Measurements from ENCODE around the gene TUG1.

Gene TUG1

GRCh38 chr22:30947173-30947815 lies 21.8 kb upstream of the TUG1 start:
- TF ChIP-seq EGR1 (IDR thresholded peaks at IDR 0.05) (no peak), FOXM1 (IDR thresholded peaks at IDR 0.05; ENCODE audit: borderline replicate concordance, low read depth) (no peak), TAF1 (IDR thresholded peaks at IDR 0.05; ENCODE audit: low read depth) (no peak), TEAD4 (IDR thresholded peaks at IDR 0.05) (no peak), RAD21 (IDR thresholded peaks at IDR 0.05; ENCODE audit: low read depth) (no peak), YY1 (IDR thresholded peaks at IDR 0.05; ENCODE audit: low read depth) (no peak), USF1 (IDR thresholded peaks at IDR 0.05) (no peak), NFIC (IDR thresholded peaks at IDR 0.05) (no peak), CREB1 (IDR thresholded peaks at IDR 0.05; ENCODE audit: low read depth) (no peak), CEBPB (IDR thresholded peaks at IDR 0.05) (no peak), MAX (IDR thresholded peaks at IDR 0.05) (no peak), TCF12 (IDR thresholded peaks at IDR 0.05; ENCODE audit: low read depth) (no peak), EP300 (IDR thresholded peaks at IDR 0.05; ENCODE audit: borderline replicate concordance) (no peak), ZBTB7A (IDR thresholded peaks at IDR 0.05; ENCODE audit: low read depth) (no peak)
- TF ChIP-seq, protein P1, sequence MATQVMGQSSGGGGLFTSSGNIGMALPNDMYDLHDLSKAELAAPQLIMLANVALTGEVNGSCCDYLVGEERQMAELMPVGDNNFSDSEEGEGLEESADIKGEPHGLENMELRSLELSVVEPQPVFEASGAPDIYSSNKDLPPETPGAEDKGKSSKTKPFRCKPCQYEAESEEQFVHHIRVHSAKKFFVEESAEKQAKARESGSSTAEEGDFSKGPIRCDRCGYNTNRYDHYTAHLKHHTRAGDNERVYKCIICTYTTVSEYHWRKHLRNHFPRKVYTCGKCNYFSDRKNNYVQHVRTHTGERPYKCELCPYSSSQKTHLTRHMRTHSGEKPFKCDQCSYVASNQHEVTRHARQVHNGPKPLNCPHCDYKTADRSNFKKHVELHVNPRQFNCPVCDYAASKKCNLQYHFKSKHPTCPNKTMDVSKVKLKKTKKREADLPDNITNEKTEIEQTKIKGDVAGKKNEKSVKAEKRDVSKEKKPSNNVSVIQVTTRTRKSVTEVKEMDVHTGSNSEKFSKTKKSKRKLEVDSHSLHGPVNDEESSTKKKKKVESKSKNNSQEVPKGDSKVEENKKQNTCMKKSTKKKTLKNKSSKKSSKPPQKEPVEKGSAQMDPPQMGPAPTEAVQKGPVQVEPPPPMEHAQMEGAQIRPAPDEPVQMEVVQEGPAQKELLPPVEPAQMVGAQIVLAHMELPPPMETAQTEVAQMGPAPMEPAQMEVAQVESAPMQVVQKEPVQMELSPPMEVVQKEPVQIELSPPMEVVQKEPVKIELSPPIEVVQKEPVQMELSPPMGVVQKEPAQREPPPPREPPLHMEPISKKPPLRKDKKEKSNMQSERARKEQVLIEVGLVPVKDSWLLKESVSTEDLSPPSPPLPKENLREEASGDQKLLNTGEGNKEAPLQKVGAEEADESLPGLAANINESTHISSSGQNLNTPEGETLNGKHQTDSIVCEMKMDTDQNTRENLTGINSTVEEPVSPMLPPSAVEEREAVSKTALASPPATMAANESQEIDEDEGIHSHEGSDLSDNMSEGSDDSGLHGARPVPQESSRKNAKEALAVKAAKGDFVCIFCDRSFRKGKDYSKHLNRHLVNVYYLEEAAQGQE (IDR thresholded peaks at IDR 0.05; ENCODE audit: low read depth) = no peak

GRCh38 chr22:30947816-30948454 lies 21.1 kb upstream of the TUG1 start:
- TF ChIP-seq RAD21 (IDR thresholded peaks at IDR 0.05; ENCODE audit: low read depth) (peak; percentile 49), MAX (IDR thresholded peaks at IDR 0.05) (no peak), USF1 (IDR thresholded peaks at IDR 0.05) (no peak), FOXM1 (IDR thresholded peaks at IDR 0.05; ENCODE audit: borderline replicate concordance, low read depth) (no peak), YY1 (IDR thresholded peaks at IDR 0.05; ENCODE audit: low read depth) (no peak)

GRCh38 chr22:30948930-30949342 lies 20.1 kb upstream of the TUG1 start:
- TF ChIP-seq TCF12 (IDR thresholded peaks at IDR 0.05; ENCODE audit: low read depth) = no peak

DNA sequence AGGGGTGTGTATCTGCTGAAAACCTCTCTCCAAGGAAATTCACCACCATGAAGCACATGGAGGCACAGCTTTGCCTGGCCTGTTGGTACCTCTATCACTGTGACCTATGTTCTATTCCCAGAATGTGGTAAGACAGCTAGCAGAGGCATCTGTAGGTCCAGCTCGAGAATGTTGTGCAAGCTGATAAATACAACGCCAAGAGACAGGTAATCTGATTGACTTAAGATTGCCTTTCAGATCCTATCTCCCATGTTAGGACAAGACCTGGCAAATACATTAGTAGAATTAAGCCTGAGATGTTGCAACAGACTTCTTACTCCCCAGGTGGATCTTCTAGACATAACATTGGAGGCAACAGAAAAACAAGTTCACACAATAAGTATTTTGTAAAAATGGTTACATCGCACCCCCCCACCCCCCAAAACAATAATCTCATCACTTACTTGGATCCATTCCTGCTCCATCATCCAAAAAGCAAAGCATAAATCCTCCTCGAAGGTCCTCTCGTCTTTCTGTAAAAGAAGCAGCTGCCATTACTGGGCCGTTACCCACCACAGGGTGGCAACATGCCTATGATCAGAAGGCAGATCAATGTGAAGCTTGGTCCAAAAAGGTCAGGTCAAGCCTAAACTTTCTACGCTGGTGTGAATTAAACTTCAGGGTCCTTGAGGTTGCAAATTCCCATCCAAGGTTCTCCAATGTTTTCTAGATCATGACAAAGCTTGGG lies 19.0 kb upstream of the TUG1 start:
- TF ChIP-seq CREB1 (IDR thresholded peaks at IDR 0.05; ENCODE audit: low read depth) (no peak), YY1 (IDR thresholded peaks at IDR 0.05; ENCODE audit: low read depth) (no peak), CEBPB (IDR thresholded peaks at IDR 0.05) (no peak), RAD21 (IDR thresholded peaks at IDR 0.05; ENCODE audit: low read depth) (no peak), USF1 (IDR thresholded peaks at IDR 0.05) (no peak), ZBTB7A (IDR thresholded peaks at IDR 0.05; ENCODE audit: low read depth) (no peak), FOXM1 (IDR thresholded peaks at IDR 0.05; ENCODE audit: borderline replicate concordance, low read depth) (no peak), EGR1 (IDR thresholded peaks at IDR 0.05) (no peak), EP300 (IDR thresholded peaks at IDR 0.05; ENCODE audit: borderline replicate concordance) (no peak), TCF12 (IDR thresholded peaks at IDR 0.05; ENCODE audit: low read depth) (no peak)
- TF ChIP-seq, protein P1 (IDR thresholded peaks at IDR 0.05; ENCODE audit: low read depth) = no peak

GRCh38 chr22:30953206-30953605 lies 15.9 kb upstream of the TUG1 start:
- TF ChIP-seq TCF12 (IDR thresholded peaks at IDR 0.05; ENCODE audit: low read depth) = no peak
- TF ChIP-seq, protein P1 (IDR thresholded peaks at IDR 0.05; ENCODE audit: low read depth) = no peak
- TF ChIP-seq ZBTB7A (IDR thresholded peaks at IDR 0.05; ENCODE audit: low read depth) = no peak
- TF ChIP-seq RAD21 (IDR thresholded peaks at IDR 0.05; ENCODE audit: low read depth) = no peak
- TF ChIP-seq FOXM1 (IDR thresholded peaks at IDR 0.05; ENCODE audit: borderline replicate concordance, low read depth) = no peak
- TF ChIP-seq CEBPB (IDR thresholded peaks at IDR 0.05) = no peak
- no peak for TF ChIP-seq CREB1 (IDR thresholded peaks at IDR 0.05; ENCODE audit: low read depth)
- no peak for TF ChIP-seq EP300 (IDR thresholded peaks at IDR 0.05; ENCODE audit: borderline replicate concordance)
- no peak for TF ChIP-seq EGR1 (IDR thresholded peaks at IDR 0.05)
- TF ChIP-seq MAX (IDR thresholded peaks at IDR 0.05) = no peak
- TF ChIP-seq TEAD4 (IDR thresholded peaks at IDR 0.05) = no peak
- TF ChIP-seq TAF1 (IDR thresholded peaks at IDR 0.05; ENCODE audit: low read depth) = no peak
- no peak for TF ChIP-seq USF1 (IDR thresholded peaks at IDR 0.05)

Data from Ishikawa (cell line).